DND-41 (cell line): ENCODE data around the gene OCA2.

ENCODE experiments used
- ATAC-seq: fragments of 200-7000 bp; cut with Tn5 transposase; 3 replicates; pipeline ENCODE4 v1.9.1; 2021; ENCODE audit warnings: low read depth; ENCODE audit not compliant: insufficient read depth
- DNase-seq: peaks from one replicate; pipeline ENCODE4 v3.0.0-alpha.2; 2020
- H2AFZ ChIP-seq: 2 replicates; pipeline ENCODE4 v1.6.0; 2012; ENCODE audit warnings: low read depth, low read length
- H3K27ac ChIP-seq: 2 replicates; pipeline ENCODE4 v1.5.1; 2012; ENCODE audit warnings: low read length, inconsistent platforms
- H3K27me3 ChIP-seq: fragments of 200-600 bp; sonication (generic); 2 replicates; pipeline ENCODE4 v1.6.0; 2012; ENCODE audit warnings: low read length, mild to moderate bottlenecking, inconsistent platforms; ENCODE audit not compliant: insufficient read depth, poor library complexity
- H3K36me3 ChIP-seq: 2 replicates; pipeline ENCODE4 v1.5.1; 2012; ENCODE audit warnings: low read length, inconsistent platforms; ENCODE audit not compliant: insufficient read depth
- H3K4me1 ChIP-seq: 2 replicates; pipeline ENCODE4 v1.5.1; 2012; ENCODE audit warnings: mild to moderate bottlenecking, low read length; ENCODE audit not compliant: insufficient read depth
- H3K4me2 ChIP-seq: 2 replicates; pipeline ENCODE4 v1.6.0; 2012; ENCODE audit warnings: mild to moderate bottlenecking, moderate library complexity, low read length, inconsistent platforms; ENCODE audit not compliant: insufficient read depth
- H3K4me3 ChIP-seq, 2 experiments: fragments of 200-600 bp in 1 of 2; shearing (Covaris generic) in 1 of 2; 2 replicates each; pipeline ENCODE4 v1.5.1; 2012 to 2016; ENCODE audit warnings: inconsistent platforms in 2 of 2, low read length in 2 of 2, mild to moderate bottlenecking in 2 of 2, low read depth in 1 of 2, moderate library complexity in 1 of 2
- H3K79me2 ChIP-seq: 2 replicates; pipeline ENCODE4 v1.6.0; 2012; ENCODE audit warnings: low read length, inconsistent platforms; ENCODE audit not compliant: insufficient read depth
- H3K9ac ChIP-seq: 2 replicates; pipeline ENCODE4 v1.6.0; 2012; ENCODE audit warnings: low read depth, mild to moderate bottlenecking, inconsistent platforms, low read length, moderate library complexity
- H3K9me3 ChIP-seq: 2 replicates; pipeline ENCODE4 v1.5.1; 2012; ENCODE audit warnings: low read length, moderate library complexity, mild to moderate bottlenecking, inconsistent platforms; ENCODE audit not compliant: insufficient read depth, severe bottlenecking
- H4K20me1 ChIP-seq: 2 replicates; pipeline ENCODE4 v1.6.0; 2012; ENCODE audit warnings: low read length; ENCODE audit not compliant: insufficient read depth
- EZH2 ChIP-seq: IDR thresholded peaks from 3 replicates; pipeline ENCODE4 v1.6.1; 2012; ENCODE audit warnings: borderline replicate concordance, low read depth, mild to moderate bottlenecking, moderate library complexity, low read length, inconsistent platforms; ENCODE audit not compliant: severe bottlenecking
- TF ChIP-seq, protein P1 (sequence below): IDR thresholded peaks from 2 replicates; pipeline ENCODE4 v1.5.1; 2012; ENCODE audit warnings: borderline replicate concordance, low read length, moderate library complexity, mild to moderate bottlenecking; ENCODE audit not compliant: poor library complexity, severe bottlenecking; ENCODE audit errors: extremely low read depth

Gene OCA2

GRCh38 chr15:27804569-27805260 is 294.4 kb downstream of the OCA2 start:
- Histone ChIP-seq H3K9me3 (peaks cover 3% of the 10 kb centered on the region), H3K9ac (no peak overlapping the region), H3K4me3 (no peak overlapping the region), H3K4me1 (no peaks in the 10 kb centered on the region), H2AFZ (no peak overlapping the region), H3K79me2 (no peaks in the 10 kb centered on the region), H3K4me2 (no peak overlapping the region), H4K20me1 (no peaks in the 10 kb centered on the region), H3K36me3 (no peaks in the 10 kb centered on the region), H3K27ac (no peak overlapping the region), H3K27me3 (no peaks in the 10 kb centered on the region)
- TF ChIP-seq EZH2: no peak
- TF ChIP-seq, protein P1, sequence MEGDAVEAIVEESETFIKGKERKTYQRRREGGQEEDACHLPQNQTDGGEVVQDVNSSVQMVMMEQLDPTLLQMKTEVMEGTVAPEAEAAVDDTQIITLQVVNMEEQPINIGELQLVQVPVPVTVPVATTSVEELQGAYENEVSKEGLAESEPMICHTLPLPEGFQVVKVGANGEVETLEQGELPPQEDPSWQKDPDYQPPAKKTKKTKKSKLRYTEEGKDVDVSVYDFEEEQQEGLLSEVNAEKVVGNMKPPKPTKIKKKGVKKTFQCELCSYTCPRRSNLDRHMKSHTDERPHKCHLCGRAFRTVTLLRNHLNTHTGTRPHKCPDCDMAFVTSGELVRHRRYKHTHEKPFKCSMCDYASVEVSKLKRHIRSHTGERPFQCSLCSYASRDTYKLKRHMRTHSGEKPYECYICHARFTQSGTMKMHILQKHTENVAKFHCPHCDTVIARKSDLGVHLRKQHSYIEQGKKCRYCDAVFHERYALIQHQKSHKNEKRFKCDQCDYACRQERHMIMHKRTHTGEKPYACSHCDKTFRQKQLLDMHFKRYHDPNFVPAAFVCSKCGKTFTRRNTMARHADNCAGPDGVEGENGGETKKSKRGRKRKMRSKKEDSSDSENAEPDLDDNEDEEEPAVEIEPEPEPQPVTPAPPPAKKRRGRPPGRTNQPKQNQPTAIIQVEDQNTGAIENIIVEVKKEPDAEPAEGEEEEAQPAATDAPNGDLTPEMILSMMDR: no peak
- ATAC-seq (no peak), DNase-seq (no peak)

DNA sequence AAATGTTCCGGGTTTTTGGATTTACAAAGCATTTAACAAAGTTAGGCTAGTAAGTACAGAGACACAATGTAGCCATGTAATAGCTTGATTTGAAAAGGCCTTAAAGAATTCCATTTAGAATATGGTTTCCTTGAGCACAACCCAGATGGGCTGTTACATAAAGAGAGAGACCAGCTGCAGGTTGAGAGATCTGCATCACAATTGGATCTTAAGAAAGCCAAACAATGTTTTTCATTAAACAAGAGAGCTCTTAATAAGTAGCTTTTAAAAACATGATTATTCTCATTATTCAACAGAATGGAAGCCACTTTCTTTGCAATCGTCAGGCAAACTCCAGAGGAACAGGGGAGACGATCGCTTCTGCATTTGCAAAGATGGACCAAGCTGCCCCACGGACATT is 300.3 kb downstream of the OCA2 start:
- Histone ChIP-seq H3K4me3 (no peak overlapping the region), H3K4me2 (no peak overlapping the region), H3K4me1 (no peaks in the 10 kb centered on the region), H2AFZ (no peak overlapping the region), H3K27ac (no peak overlapping the region), H3K9ac (no peak overlapping the region), H4K20me1 (no peaks in the 10 kb centered on the region), H3K27me3 (no peaks in the 10 kb centered on the region), H3K79me2 (no peaks in the 10 kb centered on the region), H3K9me3 (no peaks in the 10 kb centered on the region), H3K36me3 (no peaks in the 10 kb centered on the region)
- TF ChIP-seq EZH2: no peak
- TF ChIP-seq, protein P1: no peak
- DNase-seq (no peak), ATAC-seq (no peak)

DNA sequence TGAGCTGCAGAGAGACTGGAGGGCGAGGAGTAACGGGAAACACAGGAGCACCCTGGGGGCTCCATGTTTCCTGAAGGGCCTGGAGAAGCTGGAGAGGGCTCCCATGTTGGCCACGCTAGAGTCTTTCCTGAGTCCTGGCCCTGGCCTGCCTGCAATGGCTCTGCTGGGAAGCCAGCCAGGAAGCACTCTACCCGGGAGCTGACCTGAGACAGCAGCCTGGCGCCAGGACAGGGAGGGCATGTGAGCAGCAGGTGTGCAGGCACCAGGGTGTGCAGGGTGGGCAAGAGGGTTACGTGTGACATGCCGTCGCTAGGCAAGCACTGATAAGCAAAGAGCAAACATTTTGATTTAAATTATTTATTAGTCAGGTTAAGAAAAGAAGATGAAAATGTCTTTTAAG is 301.4 kb downstream of the OCA2 start:
- Histone ChIP-seq H3K4me1 (no peaks in the 10 kb centered on the region), H3K9me3 (no peaks in the 10 kb centered on the region), H3K4me2 (no peak overlapping the region), H3K79me2 (no peaks in the 10 kb centered on the region), H3K9ac (no peak overlapping the region), H3K36me3 (no peaks in the 10 kb centered on the region), H3K4me3 (no peak overlapping the region), H4K20me1 (no peaks in the 10 kb centered on the region), H3K27me3 (no peaks in the 10 kb centered on the region), H3K27ac (no peak overlapping the region), H2AFZ (no peak overlapping the region)
- DNase-seq (no peak), ATAC-seq (no peak)
- TF ChIP-seq, protein P1: no peak
- TF ChIP-seq EZH2: no peak
